Progenitor cell of endocrine pancreas (in vitro differentiated cells): Measurements from ENCODE around the gene OR1M1. TPM values are rescaled to one million over a fixed set of nuclear protein-coding genes. Genes with fewer than 3 reads are reported as not detected.
"Not testable (repeated sequence)": the region's sequence is repeated elsewhere in the genome, so short reads cannot be mapped to it uniquely, and the experiment has no call there.

ENCODE experiments used
- DNase-seq: peaks from one replicate; pipeline ENCODE4 v3.0.0; 2021; ENCODE audit warnings: low spot score; ENCODE audit not compliant: unreplicated experiment
- H3K27ac Mint-ChIP-seq: 2 replicates; pipeline ENCODE4 v1.8.0; 2021; ENCODE audit warnings: mild to moderate bottlenecking, moderate library complexity, mixed read lengths
- H3K27me3 Mint-ChIP-seq: 2 replicates; pipeline ENCODE4 v1.8.0; 2021; ENCODE audit warnings: mixed read lengths
- H3K36me3 Mint-ChIP-seq: 2 replicates; pipeline ENCODE4 v1.8.0; 2022; ENCODE audit warnings: mixed read lengths; ENCODE audit not compliant: insufficient read depth
- H3K4me1 Mint-ChIP-seq: 2 replicates; pipeline ENCODE4 v1.8.0; 2021; ENCODE audit warnings: low read depth, mixed read lengths
- H3K4me3 Mint-ChIP-seq: 2 replicates; pipeline ENCODE4 v1.8.0; 2021; ENCODE audit warnings: low read depth, mild to moderate bottlenecking, moderate library complexity, mixed read lengths
- H3K9me3 Mint-ChIP-seq: 2 replicates; pipeline ENCODE4 v1.8.0; 2021; ENCODE audit warnings: low read depth, mixed read lengths
- total RNA-seq: library from RNA; stranded (reverse); gene quantifications from 2 replicates; pipeline ENCODE4 v1.2.1, GENCODE V29; 2021
- TF ChIP-seq, protein P1 (sequence below): fragments of 200-600 bp; sonication (generic); IDR thresholded peaks from one replicate; pipeline ENCODE4 v1.5.0; 2021; ENCODE audit warnings: antibody characterized with exemption, mild to moderate bottlenecking; ENCODE audit not compliant: unreplicated experiment

Gene OR1M1
- total RNA-seq, 1 donor from 2014 or later, result not detected

DNA sequence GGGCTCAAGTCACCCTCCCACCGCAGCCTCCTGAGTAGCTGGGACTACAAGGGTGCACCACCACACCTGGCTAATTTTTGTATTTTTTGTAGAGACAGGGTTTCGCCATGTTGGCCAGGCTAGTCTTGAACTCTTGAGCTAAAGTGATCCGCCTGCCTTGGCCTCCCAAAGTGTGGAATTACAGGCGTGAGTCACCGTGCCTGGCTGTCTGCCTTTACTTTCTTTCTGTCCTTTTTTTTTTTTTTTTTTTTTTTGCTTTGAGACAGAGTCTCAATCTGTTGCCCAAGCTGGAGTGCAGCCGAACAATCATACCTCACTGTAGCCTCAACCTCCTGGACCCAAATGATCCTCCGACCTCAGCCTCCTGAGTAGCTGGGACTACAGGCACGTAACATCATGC is 25.0 kb upstream of the OR1M1 start:
- Mint-ChIP-seq H3K4me3 (no peak overlapping the region), H3K27ac (no peak overlapping the region), H3K9me3 (no peaks in the 10 kb centered on the region), H3K27me3 (no peaks in the 10 kb centered on the region), H3K36me3 (no peaks in the 10 kb centered on the region), H3K4me1 (peaks cover 10% of the 10 kb centered on the region)
- DNase-seq, result no peak
- TF ChIP-seq, protein P1, sequence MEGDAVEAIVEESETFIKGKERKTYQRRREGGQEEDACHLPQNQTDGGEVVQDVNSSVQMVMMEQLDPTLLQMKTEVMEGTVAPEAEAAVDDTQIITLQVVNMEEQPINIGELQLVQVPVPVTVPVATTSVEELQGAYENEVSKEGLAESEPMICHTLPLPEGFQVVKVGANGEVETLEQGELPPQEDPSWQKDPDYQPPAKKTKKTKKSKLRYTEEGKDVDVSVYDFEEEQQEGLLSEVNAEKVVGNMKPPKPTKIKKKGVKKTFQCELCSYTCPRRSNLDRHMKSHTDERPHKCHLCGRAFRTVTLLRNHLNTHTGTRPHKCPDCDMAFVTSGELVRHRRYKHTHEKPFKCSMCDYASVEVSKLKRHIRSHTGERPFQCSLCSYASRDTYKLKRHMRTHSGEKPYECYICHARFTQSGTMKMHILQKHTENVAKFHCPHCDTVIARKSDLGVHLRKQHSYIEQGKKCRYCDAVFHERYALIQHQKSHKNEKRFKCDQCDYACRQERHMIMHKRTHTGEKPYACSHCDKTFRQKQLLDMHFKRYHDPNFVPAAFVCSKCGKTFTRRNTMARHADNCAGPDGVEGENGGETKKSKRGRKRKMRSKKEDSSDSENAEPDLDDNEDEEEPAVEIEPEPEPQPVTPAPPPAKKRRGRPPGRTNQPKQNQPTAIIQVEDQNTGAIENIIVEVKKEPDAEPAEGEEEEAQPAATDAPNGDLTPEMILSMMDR, result no peak

DNA sequence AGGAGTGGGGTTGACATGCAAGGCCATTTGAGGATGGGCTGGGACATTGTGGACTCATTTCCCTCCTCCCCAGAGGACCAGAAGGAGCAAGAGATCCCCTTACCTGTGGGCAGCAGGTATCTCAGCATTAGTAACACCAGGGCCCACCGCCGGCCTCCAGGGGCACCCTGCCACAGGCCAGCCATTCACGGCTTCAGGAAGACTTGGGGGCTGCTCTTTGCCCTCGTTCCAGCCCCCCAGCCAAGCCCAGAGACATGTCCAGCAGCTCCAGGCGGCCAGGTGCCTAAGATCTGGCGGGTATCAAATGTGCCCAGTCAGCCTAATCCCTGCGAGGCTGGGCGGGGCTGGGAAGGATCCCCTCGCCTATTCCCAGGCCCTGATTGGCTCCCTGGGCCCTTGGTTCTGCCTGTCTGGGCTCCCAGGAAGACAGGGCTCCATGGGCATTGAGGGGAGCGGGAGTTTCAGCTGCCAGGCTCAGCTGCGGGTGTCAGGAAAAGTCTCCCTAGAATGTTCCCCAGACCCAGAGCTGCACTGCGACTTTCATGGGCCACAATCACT is 21.3 kb upstream of the OR1M1 start:
- H3K36me3 Mint-ChIP-seq, result no peaks in the 10 kb centered on the region
- TF ChIP-seq, protein P1, result no peak
- no peaks in the 10 kb centered on the region for H3K9me3 Mint-ChIP-seq
- H3K27ac Mint-ChIP-seq, result no peak overlapping the region
- H3K4me3 Mint-ChIP-seq, result no peak overlapping the region
- H3K4me1 Mint-ChIP-seq, result peaks cover 3% of the 10 kb centered on the region
- no peak for DNase-seq
- H3K27me3 Mint-ChIP-seq, result no peaks in the 10 kb centered on the region

DNA sequence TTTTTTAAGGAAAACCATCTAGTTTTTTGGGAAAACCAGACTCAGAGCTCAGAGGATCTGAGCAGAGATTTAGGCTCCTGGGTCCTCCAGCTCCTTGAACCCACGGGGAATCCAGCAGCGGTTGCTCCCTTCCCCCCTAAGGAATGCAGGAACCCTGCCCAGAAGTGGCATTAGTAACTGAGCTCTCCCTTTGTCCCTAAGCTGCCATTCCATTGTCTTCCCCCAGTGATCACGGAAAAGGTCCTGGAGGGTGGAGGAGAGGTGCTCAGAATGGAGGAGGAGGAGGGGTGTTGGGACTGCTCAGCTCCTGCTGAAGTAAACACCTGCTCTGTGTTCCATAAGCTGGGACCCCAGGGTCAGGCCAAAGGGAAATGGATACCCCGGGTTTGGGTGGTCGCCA is 16.8 kb upstream of the OR1M1 start:
- Mint-ChIP-seq H3K4me1 (peaks cover 9% of the 10 kb centered on the region), H3K4me3 (no peak overlapping the region), H3K27ac (peak overlapping the region; percentile 64), H3K9me3 (no peaks in the 10 kb centered on the region), H3K27me3 (no peaks in the 10 kb centered on the region), H3K36me3 (no peaks in the 10 kb centered on the region)
- no peak for DNase-seq
- TF ChIP-seq, protein P1, result no peak

DNA sequence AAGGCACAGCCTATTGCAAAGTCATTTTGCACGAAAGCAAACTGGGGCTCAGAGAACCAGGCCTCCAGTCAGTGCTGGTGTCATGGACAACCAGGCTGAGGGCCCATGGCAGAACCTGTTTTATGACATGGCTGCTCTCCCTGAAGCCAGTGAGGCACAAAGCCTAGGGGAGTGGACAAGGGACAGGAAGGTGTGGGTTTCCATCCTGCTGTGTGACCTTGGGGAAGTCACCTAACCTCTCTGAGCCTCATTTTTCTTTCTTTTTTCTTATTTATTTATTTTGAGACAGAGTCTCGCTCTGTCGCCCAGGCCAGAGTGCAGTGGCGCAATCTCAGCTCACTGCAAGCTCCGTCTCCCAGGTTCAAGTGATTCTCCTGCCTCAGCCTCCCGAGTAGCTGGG is 15.1 kb upstream of the OR1M1 start:
- not testable (repeated sequence) for H3K27me3 Mint-ChIP-seq

DNA sequence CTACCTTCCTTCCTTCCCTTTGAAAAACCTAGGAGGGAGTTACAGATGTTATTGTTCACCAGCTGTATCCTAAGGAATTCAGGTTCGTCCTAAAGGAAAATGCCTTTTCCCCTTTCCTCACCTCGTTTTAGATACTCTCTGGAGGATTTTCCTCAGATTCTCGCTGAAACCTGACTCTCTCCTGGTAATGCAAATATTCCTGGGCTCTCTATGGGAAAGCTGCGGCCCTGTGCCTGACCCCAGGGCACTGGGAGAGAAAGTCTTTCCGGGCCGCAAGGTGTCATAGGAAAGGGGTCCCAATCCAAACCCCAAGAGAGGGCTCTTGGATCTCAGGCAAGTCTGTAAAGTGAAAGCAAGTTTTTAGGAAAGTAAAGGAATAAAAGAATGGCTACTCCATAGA is 13.1 kb upstream of the OR1M1 start:
- Mint-ChIP-seq H3K27ac (peak overlapping the region; percentile 64), H3K4me3 (no peak overlapping the region), H3K9me3 (no peaks in the 10 kb centered on the region), H3K4me1 (peaks cover 30% of the 10 kb centered on the region), H3K36me3 (no peaks in the 10 kb centered on the region), H3K27me3 (no peaks in the 10 kb centered on the region)
- TF ChIP-seq, protein P1, result no peak
- no peak for DNase-seq

More for the DNA sequence above, 15.1 kb upstream of the OR1M1 start:
- H3K4me1 Mint-ChIP-seq, result peaks cover 19% of the 10 kb centered on the region
- H3K36me3 Mint-ChIP-seq, H3K27ac Mint-ChIP-seq, H3K9me3 Mint-ChIP-seq, DNase-seq, H3K4me3 Mint-ChIP-seq: not testable (repeated sequence)
